MM.1S (cell line): Measurements from ENCODE around the gene LRRC75B.

ENCODE experiments used
- DNase-seq: peaks from one replicate; pipeline ENCODE4 v3.0.0-alpha.2; 2015
- H2AFZ ChIP-seq: fragments of 300-600 bp; sonication (generic); 2 replicates; pipeline ENCODE4 v1.6.0; 2016; ENCODE audit warnings: antibody characterized with exemption, low read length
- H3F3A ChIP-seq: fragments of 300-600 bp; sonication (generic); 2 replicates; pipeline ENCODE4 v1.6.1; 2016; ENCODE audit warnings: mild to moderate bottlenecking, antibody characterized with exemption, low read length, moderate library complexity, mixed read lengths; ENCODE audit not compliant: insufficient read depth
- H3K27ac ChIP-seq: fragments of 300-600 bp; sonication (generic); 2 replicates; pipeline ENCODE4 v1.5.1; 2016; ENCODE audit warnings: mild to moderate bottlenecking, low read length
- H3K27me3 ChIP-seq: fragments of 300-600 bp; sonication (generic); replicated peaks from 2 replicates; pipeline ENCODE4 v1.6.0; 2016; ENCODE audit warnings: low read length; ENCODE audit not compliant: insufficient read depth
- H3K36me3 ChIP-seq: fragments of 300-600 bp; sonication (generic); replicated peaks from 2 replicates; pipeline ENCODE4 v1.6.1; 2016; ENCODE audit warnings: mild to moderate bottlenecking, low read length, mixed read lengths; ENCODE audit not compliant: insufficient read depth
- H3K4me1 ChIP-seq: fragments of 300-600 bp; sonication (generic); 2 replicates; pipeline ENCODE4 v1.6.1; 2016; ENCODE audit warnings: low read length, mixed read lengths
- H3K4me2 ChIP-seq: fragments of 300-600 bp; sonication (generic); 2 replicates; pipeline ENCODE4 v1.6.0; 2016; ENCODE audit warnings: low read depth, low read length
- H3K4me3 ChIP-seq: fragments of 300-600 bp; sonication (generic); 2 replicates; pipeline ENCODE4 v1.5.1; 2016; ENCODE audit warnings: low read length, mixed read lengths
- H3K79me2 ChIP-seq: fragments of 300-600 bp; sonication (generic); 2 replicates; pipeline ENCODE4 v1.6.1; 2016; ENCODE audit warnings: mixed run types, low read length, mixed read lengths
- H3K9ac ChIP-seq: fragments of 300-600 bp; sonication (generic); 2 replicates; pipeline ENCODE4 v1.6.1; 2016; ENCODE audit warnings: low read length, mixed read lengths
- H3K9me2 ChIP-seq: fragments of 300-600 bp; sonication (generic); replicated peaks from 2 replicates; pipeline ENCODE4 v1.6.1; 2016; ENCODE audit warnings: mild to moderate bottlenecking, low read length, mixed read lengths; ENCODE audit not compliant: insufficient read depth
- H3K9me3 ChIP-seq: fragments of 300-600 bp; sonication (generic); replicated peaks from 2 replicates; pipeline ENCODE4 v1.6.1; 2016; ENCODE audit warnings: mild to moderate bottlenecking, low read length, mixed read lengths; ENCODE audit not compliant: insufficient read depth
- H4K20me1 ChIP-seq: fragments of 300-600 bp; sonication (generic); 2 replicates; pipeline ENCODE4 v1.6.1; 2016; ENCODE audit warnings: mild to moderate bottlenecking, low read length, moderate library complexity, mixed read lengths; ENCODE audit not compliant: insufficient read depth
- CTCF ChIP-seq: fragments of 300-600 bp; sonication (generic); IDR thresholded peaks from 2 replicates; pipeline ENCODE4 v1.5.1; 2016; ENCODE audit warnings: antibody characterized with exemption, low read length, mixed read lengths
- EZH2 ChIP-seq: fragments of 300-600 bp; sonication (generic); optimal IDR thresholded peaks from 2 replicates; pipeline ENCODE3; 2017; ENCODE audit warnings: low read depth, mild to moderate bottlenecking, antibody characterized with exemption, low read length, mixed read lengths
- EZH2phosphoT487 ChIP-seq: fragments of 300-600 bp; sonication (generic); IDR thresholded peaks from 2 replicates; pipeline ENCODE4 v1.6.1; 2018; ENCODE audit warnings: antibody characterized with exemption, low read length

LRRC75B gene

GRCh38 chr22:24541681-24542515, 51.0 kb downstream of the LRRC75B start:
- Histone ChIP-seq H3K9ac (no peak overlapping the region), H4K20me1 (no peaks in the 10 kb centered on the region), H3K4me2 (no peak overlapping the region), H3K27me3 (no peaks in the 10 kb centered on the region), H3K79me2 (peaks cover 8% of the 10 kb centered on the region; the same call in 1 of the 2 replicates), H3K9me3 (no peaks in the 10 kb centered on the region), H3K27ac (no peak overlapping the region), H3K36me3 (peaks cover 10% of the 10 kb centered on the region; the same call in 1 of the 2 replicates), H3K4me3 (no peak overlapping the region), H3K4me1 (no peaks in the 10 kb centered on the region), H3F3A (no peaks in the 10 kb centered on the region), H2AFZ (no peak overlapping the region), H3K9me2 (no peaks in the 10 kb centered on the region)
- TF ChIP-seq EZH2phosphoT487 = no peak
- no peak for TF ChIP-seq EZH2
- no peak for TF ChIP-seq CTCF
- no peak for DNase-seq

GRCh38 chr22:24540470-24540869, 52.4 kb downstream of the LRRC75B start:
- peaks cover 3% of the 10 kb centered on the region; the same call in 1 of the 2 replicates for H3K79me2 ChIP-seq
- H4K20me1 ChIP-seq = no peaks in the 10 kb centered on the region
- H3K4me2 ChIP-seq = no peak overlapping the region
- peaks cover 10% of the 10 kb centered on the region; the same call in 1 of the 2 replicates for H3K36me3 ChIP-seq
- H3K9me2 ChIP-seq = no peaks in the 10 kb centered on the region
- H3K4me1 ChIP-seq = no peaks in the 10 kb centered on the region
- no peak for DNase-seq
- H3K27me3 ChIP-seq = no peaks in the 10 kb centered on the region
- H3K4me3 ChIP-seq = no peak overlapping the region
- H3K9me3 ChIP-seq = no peaks in the 10 kb centered on the region
- no peaks in the 10 kb centered on the region for H3F3A ChIP-seq
- H3K9ac ChIP-seq = no peak overlapping the region
- H3K27ac ChIP-seq = no peak overlapping the region
- TF ChIP-seq CTCF = no peak
- no peak for TF ChIP-seq EZH2phosphoT487
- TF ChIP-seq EZH2 = no peak
- no peak overlapping the region for H2AFZ ChIP-seq

- 0 out of 2 replicates have a peak, but pooled peaks cover 3% of the 10 kb centered on the region for H3K36me3 ChIP-seq
- H2AFZ ChIP-seq = no peak overlapping the region
- TF ChIP-seq CTCF (no peak), EZH2phosphoT487 (no peak), EZH2 (no peak)
- no peaks in the 10 kb centered on the region for H3K9me2 ChIP-seq
- no peak overlapping the region for H3K4me2 ChIP-seq
- no peak overlapping the region for H3K27ac ChIP-seq
- H3K9me3 ChIP-seq = no peaks in the 10 kb centered on the region
- no peaks in the 10 kb centered on the region for H3K4me1 ChIP-seq
- H3K79me2 ChIP-seq = no peaks in the 10 kb centered on the region
- DNase-seq = no peak
- no peak overlapping the region for H3K9ac ChIP-seq
- H4K20me1 ChIP-seq = no peaks in the 10 kb centered on the region
- no peaks in the 10 kb centered on the region for H3F3A ChIP-seq
- no peaks in the 10 kb centered on the region for H3K27me3 ChIP-seq
- H3K4me3 ChIP-seq = no peak overlapping the region
These were observed 56.8 kb downstream of the LRRC75B start for GRCh38 chr22:24536089-24536488.
